ENCODE results near the gene BARHL2.

Gene BARHL2

DNA sequence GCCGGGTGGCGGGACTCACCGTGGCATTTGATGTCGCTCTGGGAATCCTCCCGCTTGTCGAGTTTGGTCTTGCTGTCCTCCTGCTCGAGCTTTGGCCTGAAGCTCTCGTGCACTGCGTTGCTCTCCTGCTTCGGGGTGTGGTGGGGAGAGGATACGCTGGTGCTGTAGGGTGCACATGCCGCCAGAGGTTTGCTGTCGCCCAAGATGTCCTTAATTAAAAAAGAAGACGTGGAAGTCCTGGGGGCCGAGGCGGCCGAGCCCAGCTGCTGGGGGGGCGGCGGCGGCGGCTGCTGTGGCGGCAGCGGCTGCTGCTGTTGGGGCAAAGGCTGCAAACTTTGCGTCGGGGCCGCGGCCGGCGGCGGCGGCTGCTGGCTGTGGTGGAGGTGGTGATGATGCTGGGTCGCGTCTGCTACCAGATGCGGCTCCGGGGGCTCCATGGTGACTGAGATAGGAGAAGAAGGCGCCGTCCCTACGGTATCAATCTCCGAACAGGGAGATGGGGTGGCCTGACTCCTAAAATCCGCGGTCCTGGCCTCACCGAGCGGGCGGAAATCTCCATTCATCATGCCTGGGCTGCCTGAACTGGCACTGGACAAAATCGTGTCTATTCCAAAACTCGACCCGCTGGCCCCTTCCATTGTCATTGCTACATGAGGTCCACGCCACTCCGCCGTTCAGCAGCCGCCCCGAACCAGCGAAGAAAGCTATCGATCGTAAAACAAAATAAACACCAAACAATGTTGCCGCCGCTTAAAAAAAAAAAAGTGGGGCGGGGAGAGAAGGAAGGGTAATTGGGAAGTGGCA lies at the start of gene BARHL2:
Gene BARHL2, minus strand, starts transcription at position 751 of the 804 bp plus-strand sequence. Its CDS starts 107 bp downstream, at position 644.
- no peak for DNase-seq (ENCODE audit: low read depth)

GRCh38 chr1:90763930-90764329 lies 46.8 kb upstream of the BARHL2 start:
- DNase-seq (ENCODE audit: low read depth), result no peak

DNA sequence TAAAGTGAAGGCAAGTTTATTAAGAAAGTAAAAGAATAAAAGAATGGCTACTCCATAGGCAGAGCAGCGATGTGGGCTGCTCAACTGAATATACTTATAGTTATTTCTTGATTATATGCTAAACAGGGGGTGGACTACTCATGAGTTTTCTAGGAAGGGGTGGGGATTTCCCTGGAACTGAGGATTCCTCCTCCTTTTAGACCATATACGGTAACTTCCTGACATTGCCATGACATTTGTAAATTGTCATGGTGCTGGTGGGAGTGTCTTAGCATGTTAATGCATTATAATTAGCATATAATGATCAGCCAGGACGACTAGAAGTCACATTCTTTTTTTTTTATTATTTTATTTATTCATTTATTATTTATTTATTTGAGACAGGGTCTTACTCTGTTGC lies 46.4 kb upstream of the BARHL2 start:
- no peak for DNase-seq (ENCODE audit: low read depth)

GRCh38 chr1:90761781-90762589 lies 44.9 kb upstream of the BARHL2 start:
- DNase-seq (ENCODE audit: low read depth), result no peak

GRCh38 chr1:90761156-90761555 lies 44.1 kb upstream of the BARHL2 start:
- DNase-seq (ENCODE audit: low read depth), result no peak

DNA sequence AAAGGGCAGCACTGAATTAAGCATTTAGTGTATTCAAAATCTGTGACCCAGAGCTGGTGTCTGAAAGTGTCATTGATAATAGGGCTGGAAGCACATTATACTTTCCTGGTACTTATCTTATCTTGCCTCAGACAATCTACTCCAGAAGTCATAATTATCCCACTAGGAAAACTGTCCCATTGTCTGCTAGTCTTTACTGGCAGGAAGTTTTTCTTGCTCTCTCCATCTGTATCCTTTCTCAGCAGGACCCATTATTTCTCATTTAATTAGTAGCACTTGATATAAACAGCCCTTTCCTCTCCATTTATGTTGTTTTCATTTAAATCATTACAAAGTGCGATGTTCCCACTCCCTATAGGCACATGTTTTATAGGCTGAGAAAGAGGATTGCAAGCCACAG lies 36.5 kb upstream of the BARHL2 start:
- DNase-seq (ENCODE audit: low read depth), result no peak

DNA sequence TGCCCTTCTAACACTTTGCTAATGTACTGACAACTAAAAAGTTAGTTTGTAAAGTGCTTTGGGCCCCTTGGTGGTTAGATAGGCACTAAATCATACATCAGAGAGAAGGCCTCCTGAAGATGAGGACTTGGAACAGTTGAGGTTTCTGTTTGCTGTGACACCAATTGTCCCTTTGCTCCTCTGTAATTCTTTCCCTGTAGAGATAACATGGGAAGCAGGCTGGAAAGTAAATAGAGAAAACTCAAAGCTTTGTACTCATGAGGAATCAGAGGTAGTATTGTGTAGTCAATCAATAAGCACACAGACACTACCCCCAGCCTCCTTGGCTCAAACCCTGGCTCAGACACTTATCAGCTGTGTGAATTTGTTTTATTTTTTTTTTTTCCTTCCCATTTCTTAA lies 31.6 kb upstream of the BARHL2 start:
- no peak for DNase-seq (ENCODE audit: low read depth)

DNA sequence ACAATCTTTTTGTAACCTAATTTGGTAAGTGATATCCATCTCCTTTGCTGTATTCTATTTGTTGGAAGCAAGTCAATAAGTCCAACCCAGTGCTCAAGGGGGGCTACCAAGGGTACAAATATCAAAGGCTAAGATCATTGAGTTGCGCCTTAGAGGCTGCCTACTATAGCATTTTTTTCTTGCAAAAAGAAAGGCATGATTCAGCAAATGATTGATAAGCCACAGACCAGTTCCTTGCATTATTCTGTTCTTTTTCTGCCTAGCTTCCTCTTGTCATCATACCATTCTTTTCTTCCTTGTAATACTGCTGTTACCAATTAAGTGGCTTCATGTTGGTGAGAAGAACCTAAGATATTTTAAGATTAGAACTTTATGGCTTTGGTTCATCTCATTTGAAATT lies 29.8 kb upstream of the BARHL2 start:
- no peak for DNase-seq (ENCODE audit: low read depth)

- DNase-seq (ENCODE audit: low read depth), result no peak
These were observed 28.9 kb upstream of the BARHL2 start for GRCh38 chr1:90745972-90746371.

GRCh38 chr1:90732136-90732535 lies 15.0 kb upstream of the BARHL2 start:
- DNase-seq (ENCODE audit: low read depth), result no peak

DNA sequence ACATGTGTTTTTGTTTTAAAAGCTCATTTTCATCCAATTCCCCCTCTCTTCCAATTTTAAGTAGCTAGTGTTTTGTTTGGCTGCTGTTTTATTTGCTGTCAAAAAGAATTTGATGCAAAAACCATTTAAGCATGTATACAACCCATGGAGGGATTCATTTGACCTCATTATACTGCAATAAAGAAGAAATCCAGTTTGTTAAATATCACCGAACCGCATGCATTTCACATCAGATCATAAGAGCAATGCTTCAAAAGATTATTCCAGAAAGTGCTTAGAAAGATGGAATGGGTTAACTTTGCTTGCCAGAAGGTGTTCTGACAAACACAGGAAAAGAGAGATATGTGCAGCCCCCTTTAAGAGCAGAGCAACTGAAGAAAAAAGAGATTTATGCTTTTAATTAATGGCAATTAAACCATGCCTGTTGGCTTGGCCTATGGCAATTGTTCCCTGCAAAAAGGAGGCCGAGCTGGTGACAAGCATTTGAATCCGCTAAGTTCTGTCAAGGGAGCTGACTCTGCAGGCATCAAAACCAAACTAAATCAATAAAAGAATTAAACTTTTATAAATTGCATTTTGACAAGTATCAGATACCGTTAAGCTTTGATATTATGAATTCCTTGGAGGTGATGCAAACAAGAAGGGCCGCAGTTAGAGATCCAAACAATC lies 14.4 kb upstream of the BARHL2 start:
- DNase-seq (ENCODE audit: low read depth), result no peak

DNA sequence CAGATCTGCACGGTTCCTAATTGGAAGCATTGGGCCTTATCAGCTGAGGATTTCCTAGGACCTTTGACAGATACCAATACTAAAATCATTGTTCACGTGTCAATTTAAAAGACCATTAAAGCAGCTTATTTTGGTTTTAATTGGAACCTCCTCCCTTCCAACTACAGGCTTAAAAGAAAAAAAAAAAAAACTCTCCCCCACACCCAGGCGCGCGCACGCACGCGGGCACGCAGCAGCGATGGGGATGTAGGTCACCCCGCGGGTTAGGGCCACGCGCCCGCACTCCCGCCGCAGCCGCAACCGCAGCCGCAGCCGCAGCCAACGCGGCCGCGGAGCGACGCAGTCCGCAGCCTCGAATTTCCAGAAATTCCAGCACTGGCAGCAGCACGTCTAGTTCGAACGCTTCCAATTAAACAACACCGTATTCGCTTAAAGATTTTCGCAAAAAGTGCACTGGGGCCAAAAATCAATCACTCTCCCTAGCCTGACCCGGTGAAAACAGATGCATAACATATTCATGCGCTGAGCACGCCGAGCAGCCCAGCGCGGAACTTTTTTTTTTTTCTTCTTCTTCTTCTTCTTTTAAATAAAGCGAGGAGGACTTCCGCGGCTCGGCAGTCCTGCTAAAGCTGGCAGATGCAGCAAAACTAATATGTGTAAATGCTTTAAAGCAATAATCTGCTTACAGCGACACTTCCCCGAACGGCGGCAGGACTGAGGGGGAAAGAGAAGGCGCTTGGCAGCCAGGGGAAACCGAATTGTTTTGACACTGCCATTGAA lies 13.3 kb upstream of the BARHL2 start:
- DNase-seq (ENCODE audit: low read depth), result no peak

- no peak for DNase-seq (ENCODE audit: low read depth)
These were observed 12.6 kb upstream of the BARHL2 start for GRCh38 chr1:90729504-90730242.

DNA sequence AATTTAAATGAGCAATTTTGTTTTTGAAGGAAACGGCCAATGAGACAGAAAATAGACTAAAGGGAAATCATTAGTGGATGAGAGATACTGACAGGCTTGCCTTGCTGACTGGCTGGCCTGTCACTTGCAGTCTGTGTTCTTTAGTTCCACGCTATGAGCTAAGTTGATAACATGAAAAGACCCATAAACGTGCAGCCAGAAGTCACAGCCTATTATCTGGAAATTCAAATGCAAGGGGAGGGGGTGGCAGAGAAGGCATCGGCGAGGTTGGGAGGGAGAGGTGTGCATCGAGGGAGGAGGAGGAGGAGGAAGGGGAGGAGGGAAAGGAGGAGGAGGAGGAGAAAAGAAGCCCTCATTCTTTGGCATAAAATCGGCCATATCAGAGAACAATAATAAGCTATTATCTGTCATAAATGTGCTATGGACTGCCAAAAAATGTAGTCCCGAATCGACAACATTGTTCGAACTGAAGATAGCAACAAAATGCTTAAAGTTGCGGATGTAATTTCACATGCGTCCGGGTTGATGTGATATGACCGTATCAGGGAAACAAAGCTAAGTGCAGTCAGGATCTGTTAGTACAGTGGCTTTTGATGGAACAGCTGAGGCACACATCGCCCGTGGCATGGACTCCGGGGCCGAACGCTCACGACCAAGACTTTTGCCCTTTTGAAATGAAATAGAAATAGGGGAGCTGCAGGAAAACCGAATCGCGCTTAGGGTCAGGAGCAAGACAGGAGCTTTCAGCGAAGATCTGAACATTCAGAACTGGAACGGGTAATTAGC lies 11.6 kb upstream of the BARHL2 start:
- no peak for DNase-seq (ENCODE audit: low read depth)

DNA sequence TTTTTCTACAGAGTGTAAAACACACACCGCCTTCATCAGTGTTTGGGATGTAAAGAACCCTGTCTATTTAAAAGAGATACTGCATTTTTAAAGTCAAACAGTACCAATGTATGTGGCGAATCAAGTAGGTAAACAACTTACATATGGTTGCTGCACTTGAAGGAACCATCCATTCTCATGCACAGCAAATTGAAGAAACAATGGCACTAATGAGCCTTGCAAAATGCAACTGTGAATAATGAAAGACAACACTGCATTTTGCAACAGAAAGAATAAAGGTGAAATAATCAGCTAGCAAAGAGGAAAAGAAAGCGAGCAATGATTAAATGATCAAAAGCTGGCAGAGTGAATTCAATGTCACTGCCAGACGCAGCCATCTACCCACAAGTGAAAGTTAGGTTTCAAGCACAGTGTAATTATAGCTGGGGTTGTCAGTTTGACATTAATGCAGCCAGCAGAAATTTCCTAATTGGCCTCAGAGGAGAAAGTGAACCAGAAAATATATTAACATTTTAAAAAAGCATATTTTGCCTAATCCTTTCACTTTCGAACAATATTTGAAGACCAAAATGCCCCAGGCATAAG lies 10.9 kb upstream of the BARHL2 start:
- DNase-seq (ENCODE audit: low read depth), result no peak

GRCh38 chr1:90726986-90727480 lies 9.9 kb upstream of the BARHL2 start:
- DNase-seq (ENCODE audit: low read depth), result no peak

DNA sequence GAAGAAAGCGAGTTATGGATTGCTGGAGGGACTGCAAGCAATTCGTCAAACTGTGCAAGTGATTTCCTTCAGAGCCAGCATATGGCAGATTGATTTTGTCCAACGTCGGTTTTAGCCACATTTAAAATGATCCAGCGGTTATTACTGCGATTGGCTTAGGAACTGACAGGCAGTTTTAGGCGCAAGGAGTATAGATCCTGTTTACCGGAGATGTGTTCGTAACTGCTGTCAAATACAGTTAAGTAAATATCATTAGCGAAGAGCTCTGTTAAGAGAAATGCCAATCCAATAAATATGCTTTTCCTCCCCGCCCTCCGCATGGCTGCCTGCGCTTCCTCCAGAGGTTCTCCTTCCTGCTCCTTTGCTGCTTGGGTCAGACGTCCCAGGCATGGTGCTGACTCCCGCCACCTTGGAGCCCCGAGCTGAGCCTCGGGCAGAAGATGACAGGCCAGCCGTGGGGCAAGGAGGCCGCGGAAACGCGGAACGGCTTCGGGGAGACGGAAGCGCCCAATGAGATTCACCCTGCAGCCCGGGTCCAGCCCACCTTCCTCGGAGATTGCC lies 9.4 kb upstream of the BARHL2 start:
- DNase-seq (ENCODE audit: low read depth), result no peak

GRCh38 chr1:90725657-90726424 lies 8.7 kb upstream of the BARHL2 start:
- DNase-seq (ENCODE audit: low read depth), result no peak
